HG02678 (cell line): ENCODE results near the gene PHF21A.

Experiments
- ATAC-seq: cut with Tn5 transposase; IDR thresholded peaks from one replicate; pipeline ENCODE4 v1.9.1; 2021; ENCODE audit warnings: mild to moderate bottlenecking, moderate library complexity; ENCODE audit not compliant: unreplicated experiment

PHF21A gene

DNA sequence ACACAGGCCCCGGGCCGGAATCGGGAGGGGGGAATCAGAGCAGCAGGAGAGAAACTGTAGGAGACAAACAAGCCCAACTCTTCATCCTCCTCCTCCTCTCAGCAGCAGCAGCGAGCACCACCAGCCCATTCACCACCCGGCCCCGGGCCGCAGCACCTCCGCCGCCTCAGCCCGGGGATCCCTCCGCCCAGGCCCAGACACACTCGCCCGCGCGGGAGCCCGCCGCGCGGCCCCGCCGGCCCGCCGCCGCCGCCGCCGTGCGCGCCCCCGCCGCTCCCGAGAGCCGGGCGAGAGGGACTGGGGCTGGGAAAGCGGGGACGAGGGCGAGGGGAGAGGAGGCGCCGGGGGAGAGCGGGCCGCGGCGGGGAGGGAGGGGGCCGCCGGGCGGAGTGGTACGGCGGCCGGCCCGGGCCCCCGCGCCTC is at the start of gene PHF21A:
PHF21A (minus strand) TSS at position 154 of the 423 bp plus-strand sequence. CDS start 37,235 bp downstream, outside the sequence.
- peak; percentile 44 for ATAC-seq

DNA sequence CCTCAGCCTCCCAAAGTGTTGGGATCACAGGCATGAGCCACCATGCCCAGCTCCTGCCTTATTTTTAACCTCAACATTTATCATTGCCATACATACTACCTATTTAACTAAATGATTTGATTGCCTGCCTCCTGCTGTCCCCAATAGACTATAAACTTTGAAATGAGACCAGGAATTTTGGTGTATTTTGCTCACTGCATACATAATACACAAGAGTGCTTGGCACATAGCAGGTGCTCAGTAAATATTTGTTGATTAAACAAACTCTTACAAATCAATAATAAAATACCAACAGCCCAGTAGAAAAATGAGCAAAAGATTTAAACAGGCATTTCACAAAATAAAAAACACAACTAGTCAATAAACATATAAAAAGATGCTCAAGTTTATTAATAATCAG is 49.5 kb upstream of the PHF21A start:
- ATAC-seq = no peak

DNA sequence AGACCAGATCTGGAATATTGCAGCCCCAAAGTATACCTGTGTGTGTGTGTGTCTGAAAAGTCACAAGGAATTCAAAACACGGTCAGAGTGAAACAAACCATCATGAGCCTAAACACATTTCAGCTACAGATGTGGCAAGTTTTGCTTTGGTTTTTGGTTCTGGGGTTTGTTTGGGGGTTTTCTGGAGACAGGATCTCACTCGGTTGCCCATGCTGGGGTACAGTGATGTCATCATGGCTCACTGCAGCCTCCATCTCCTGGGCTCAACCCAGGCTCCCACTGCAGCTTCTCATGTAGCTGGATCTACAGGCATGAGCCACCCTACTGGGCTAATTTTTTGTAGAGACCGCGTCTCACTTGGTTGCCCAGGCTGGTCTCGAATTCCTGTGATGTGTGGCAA is 41.4 kb upstream of the PHF21A start:
- ATAC-seq = no peak

- ATAC-seq = no peak
Measured at GRCh38 chr11:46161201-46161600, 39.9 kb upstream of the PHF21A start.

GRCh38 chr11:46160100-46160499 is 38.8 kb upstream of the PHF21A start:
- no peak for ATAC-seq

DNA sequence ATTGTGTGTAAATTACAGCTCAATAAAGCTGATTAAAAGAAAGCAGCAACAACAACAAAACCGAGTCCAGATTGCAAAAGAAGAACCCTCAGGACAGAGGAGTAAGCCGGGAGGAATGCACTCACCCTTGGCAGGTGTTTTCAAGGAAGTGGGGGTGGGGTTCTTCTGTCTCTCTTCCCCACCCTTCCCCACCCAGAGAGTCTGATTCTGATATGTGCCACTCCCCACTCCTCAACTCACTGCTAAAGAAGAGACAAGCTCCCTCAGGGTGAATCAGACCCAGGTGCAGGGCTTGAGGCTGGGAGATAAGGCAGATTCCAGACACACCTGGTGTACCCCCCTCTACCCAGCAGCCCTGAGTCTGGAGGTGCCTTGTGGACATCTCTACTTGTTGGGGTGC is 38.4 kb upstream of the PHF21A start:
- no peak for ATAC-seq

DNA sequence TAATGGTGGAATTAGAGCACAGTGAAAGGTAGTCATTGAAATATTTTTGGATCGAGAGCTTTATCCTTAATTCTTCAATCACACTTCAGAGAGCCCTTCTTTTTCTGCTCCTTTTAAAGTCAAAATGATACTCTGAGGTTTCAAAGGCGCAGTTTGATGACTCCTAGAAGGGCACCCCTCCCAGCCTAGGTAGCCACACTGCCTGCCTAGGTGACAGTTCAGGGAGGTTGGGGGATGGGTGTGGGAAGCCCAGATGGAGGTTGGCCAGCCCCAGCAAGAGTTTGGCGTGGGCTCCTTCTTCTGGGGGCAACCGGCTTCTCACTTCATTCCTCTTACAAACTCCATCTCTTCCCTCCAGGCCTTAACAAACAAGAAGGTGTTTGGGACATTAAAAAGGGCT is 28.6 kb upstream of the PHF21A start:
- no peak for ATAC-seq

DNA sequence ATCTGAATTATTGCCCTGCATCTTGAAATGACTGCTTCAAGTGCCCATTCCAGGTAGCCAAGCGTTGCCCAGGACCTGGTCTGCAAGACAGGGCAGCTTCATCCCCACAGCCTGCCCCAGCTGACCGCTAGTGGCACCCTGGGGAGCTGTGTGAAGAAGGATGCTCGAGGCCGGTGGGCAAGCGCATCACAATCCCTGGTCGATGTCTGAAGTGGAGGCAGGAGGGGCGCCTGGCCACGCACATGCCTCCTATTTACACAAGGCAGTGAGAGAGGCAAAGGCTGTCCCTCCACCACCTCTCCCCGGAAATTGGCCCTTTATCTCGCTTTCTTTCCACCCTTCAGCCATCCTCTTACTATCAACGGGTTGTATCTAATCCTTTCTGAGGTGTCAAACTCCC is 28.1 kb upstream of the PHF21A start:
- ATAC-seq = no peak

GRCh38 chr11:46144741-46145140 is 23.5 kb upstream of the PHF21A start:
- no peak for ATAC-seq

GRCh38 chr11:46143049-46143806 is 22.0 kb upstream of the PHF21A start:
- ATAC-seq = no peak

DNA sequence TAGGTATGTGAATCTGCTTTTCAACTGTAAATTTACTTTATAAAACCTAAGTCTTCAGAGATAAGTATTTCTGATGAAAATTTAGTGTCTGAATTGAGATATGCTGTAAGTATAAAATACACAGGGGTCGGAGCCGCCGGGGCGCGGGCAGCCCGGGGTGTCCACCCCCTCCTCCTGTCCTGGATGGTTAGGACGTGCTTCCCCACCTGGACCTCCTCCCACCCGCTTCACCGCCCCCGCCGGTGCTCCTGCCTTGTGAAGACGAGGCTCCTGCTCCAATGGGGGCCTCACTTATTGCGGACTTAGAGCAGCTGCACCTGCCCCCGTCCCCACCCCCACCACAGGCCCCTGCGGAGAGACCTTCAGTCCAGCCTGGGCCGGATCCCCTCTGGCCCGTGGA is 21.3 kb upstream of the PHF21A start:
- ATAC-seq = no peak

DNA sequence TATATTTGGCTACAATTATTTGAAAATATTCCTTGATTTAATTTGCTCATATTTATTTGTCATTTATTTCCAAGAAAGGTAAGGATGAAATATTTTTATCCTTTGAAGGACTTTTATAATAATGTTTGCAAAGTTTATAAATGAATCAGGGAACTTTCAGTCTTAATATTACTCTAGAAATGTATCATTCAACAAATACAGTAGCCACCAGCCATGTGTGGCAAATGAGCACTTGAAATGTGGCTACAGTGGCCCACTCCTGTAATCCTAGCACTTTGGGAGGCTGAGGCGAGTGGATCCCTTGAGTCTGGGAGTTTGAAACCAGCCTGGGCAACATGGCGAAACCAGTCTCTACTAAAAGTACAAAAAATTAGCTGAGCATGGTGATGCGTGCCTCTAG is 20.3 kb upstream of the PHF21A start:
- no peak for ATAC-seq

- ATAC-seq = no peak
Measured at GRCh38 chr11:46134540-46134939, 13.3 kb upstream of the PHF21A start.

- ATAC-seq = no peak
Measured at GRCh38 chr11:46134061-46134460, 12.8 kb upstream of the PHF21A start.

DNA sequence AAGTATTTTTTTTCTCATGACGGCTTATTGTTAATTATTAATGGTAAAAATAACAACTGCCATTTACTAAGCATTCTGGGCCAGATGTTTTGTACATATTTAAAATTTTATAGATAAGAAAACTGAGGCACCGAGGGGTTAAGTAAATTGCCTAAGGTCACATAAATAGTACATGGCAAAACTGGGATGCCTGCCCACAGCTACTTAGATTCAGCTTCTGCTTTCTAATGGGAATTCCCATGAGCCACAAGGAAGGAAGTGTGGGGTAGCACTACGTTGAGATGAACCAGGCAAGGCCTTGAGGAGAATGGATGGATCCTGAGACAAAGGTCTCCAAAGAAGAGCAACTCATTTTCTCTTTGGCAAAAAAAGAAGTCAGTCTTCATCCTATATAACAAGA is 11.9 kb upstream of the PHF21A start:
- ATAC-seq = no peak

GRCh38 chr11:46130286-46130940 is 9.2 kb upstream of the PHF21A start:
- no peak for ATAC-seq

- ATAC-seq = no peak
Measured at GRCh38 chr11:46129133-46129532, 7.9 kb upstream of the PHF21A start.

GRCh38 chr11:46127150-46127638 is 5.9 kb upstream of the PHF21A start:
- ATAC-seq = peak; percentile 74

- no peak for ATAC-seq
Measured at GRCh38 chr11:46125284-46125683, 4.0 kb upstream of the PHF21A start.

DNA sequence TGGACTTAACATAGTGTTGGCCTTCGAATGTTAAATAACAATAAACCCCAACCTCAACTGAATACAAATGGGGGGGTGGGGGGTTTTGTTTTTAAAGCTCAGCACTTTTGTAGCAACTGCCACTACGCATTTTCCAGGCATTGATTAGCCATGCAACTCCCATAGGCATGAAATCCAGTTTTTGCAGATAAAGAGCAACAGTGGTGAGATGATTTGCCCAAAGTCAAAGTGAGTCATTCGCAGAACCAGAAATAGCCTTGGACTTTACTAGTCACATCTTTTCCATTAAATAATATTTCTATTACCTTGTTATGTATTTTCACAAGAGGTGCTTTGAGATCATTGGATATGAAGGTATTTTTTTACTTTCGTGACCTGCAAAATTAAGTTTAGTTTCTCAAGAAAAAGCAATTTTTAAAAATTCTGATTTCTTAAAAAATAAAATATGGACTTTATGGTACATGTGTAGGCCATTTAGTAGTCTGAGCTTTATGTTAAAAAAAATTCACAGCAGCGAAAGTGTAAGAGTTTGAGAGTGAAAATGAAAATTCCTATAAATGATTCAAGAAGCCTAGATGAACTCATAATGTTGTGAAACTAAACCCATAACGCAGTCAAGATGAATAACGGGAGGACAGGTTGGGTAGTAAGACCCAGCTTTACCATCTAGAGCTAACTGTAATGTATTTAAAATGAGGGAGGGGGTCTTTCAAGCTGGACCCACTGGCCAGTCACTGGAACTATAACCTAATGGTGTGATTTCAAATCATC is 1.9 kb upstream of the PHF21A start:
- no peak for ATAC-seq

DNA sequence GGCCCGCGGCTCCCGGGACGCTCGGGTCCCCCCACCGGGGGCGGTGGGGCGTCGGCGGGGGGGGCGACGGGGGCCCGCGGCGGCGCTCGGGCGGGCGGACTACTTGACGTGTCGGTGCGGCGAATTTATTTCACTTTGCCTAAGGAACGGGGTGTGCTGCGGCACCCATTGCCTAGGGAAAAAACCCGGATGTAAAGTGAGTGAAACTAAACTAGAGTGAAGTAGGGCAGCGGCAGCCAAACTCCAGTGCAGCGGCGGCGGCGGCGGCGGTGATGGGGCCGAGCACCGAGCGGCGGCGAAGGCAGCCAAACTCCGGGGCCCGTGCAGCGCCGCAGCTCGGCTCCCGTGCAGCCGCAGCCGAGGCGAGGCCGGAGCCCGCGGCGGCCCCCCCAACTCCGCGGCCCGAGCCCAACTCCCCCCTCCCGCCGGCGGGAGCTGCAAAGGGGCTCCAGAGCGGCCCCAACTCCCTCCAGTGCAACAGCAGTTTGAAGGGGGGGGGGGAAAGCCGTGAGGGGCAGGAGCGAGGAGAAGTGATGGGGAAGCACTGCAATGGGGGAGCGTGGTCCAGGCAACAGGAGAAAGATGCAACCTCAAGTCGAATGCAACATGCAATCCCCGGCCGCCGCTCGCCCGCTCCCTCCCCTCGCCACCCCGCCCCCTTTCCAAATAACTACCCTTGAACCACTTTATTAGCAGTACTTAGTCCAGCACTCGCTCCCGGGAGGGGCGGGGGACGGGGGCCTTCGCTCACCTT is 647 bp upstream of the PHF21A start:
- ATAC-seq = peak; percentile 49
